Heart left ventricle (tissue), 13 donors: ENCODE results near the gene EIF5B.

Experiments used
- CTCF ChIP-seq, 12 donors: fragments of 200-600 bp; sonication (generic) in 4 of 12; IDR thresholded peaks; one replicate each; pipeline versions ENCODE4 v1.5.0 to v1.8.0; 2018 to 2022; ENCODE audit warnings: antibody characterized with exemption in 12 of 12, mild to moderate bottlenecking in 5 of 12
- POLR2A ChIP-seq, 2 donors: fragments of 450-650 bp; IDR thresholded peaks; one replicate each; pipeline ENCODE4 v1.6.1; 2017; ENCODE audit warnings: antibody characterized with exemption in 2 of 2, mild to moderate bottlenecking in 2 of 2, moderate library complexity in 2 of 2
- donor health status: ischemic (EF 13 %, LVEDD 7.1; RV severe dilation, severe dysfunction).
- donor health status: DM: no; HTN: yes; CAD: no.
- donor health status: DM: no; HTN: no; CAD: no.
- donor health status: ischemic (EF 25% LVEDD 6.9; RV normal size, moderate dysfunction).
- donor health status: ischemic (EF 25% LVEDD 5.7; RV mildly dilated, moderate dysfunction).
- donor health status: ischemic (EF 35%, LVEDD 5.7; RV mildly dilated, moderate dysfunction).
- donor health status: nonischemic (EF 11% LVEDD 7.7; RV severe dilation, severe dysfunction).
- donor health status: DM: yes; HTN: yes; CAD: no.
- donor health status: PGD.
- donor health status: ischemic (EF 29% LVEDD 5.4; RV normal size, mild dysfunction).
- donor health status: nonischemic (EF 23%, LVEDD 6.1; RV moderate dilation, normal function).

DNA sequence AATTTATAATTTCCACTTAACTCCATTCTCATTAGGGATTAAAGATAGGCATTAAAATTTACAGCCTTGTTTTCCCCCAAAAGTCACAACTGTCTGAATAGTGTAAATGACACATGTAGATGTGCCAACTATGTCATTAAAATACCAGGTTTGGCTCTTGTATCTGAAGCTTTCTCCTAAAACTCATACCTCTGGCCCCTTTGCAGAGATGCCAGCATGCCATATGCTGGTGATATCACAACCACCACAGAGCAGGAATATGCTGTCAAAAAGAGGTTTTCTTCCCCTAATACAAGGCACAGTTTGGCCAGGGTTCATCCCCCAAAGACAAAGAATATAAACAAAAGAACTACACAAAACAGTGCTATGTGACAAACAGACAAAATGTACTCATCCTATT, 87.2 kb downstream of the EIF5B start:
- TF ChIP-seq CTCF (IDR thresholded peaks at IDR 0.05) (no peak), POLR2A (IDR thresholded peaks at IDR 0.05) (no peak)
